Vagina (tissue), 2 donors: ENCODE measurements around the gene PANK3. TPM values are rescaled to one million over a fixed set of nuclear protein-coding genes. Genes with fewer than 3 reads are reported as not detected.

ENCODE experiments used
- DNase-seq, 2 donors: peaks; one replicate each; pipeline ENCODE4 v3.0.0-alpha.2; 2017; ENCODE audit errors: extremely low spot score in 2 of 2
- H3K27ac ChIP-seq: fragments of 200-600 bp; sonication (generic); one replicate; pipeline ENCODE4 v1.5.1; 2019
- H3K27me3 ChIP-seq: fragments of 200-600 bp; sonication (generic); one replicate; pipeline ENCODE4 v1.5.1; 2019
- H3K36me3 ChIP-seq, 2 donors: fragments of 200-600 bp; sonication (generic); one replicate each; pipeline ENCODE4 v1.5.1; 2017 to 2019
- H3K4me1 ChIP-seq: fragments of 200-600 bp; sonication (generic); one replicate; pipeline ENCODE4 v1.5.1; 2019
- H3K4me3 ChIP-seq, 2 donors: fragments of 200-600 bp; sonication (generic); 1 replicate in 1 of 2; 2 replicates in 1 of 2; pipeline ENCODE4 v1.5.1; 2016 to 2019
- H3K9me3 ChIP-seq: fragments of 200-600 bp; sonication (generic); one replicate; pipeline ENCODE4 v1.5.1; 2019
- CTCF ChIP-seq, 3 experiments: fragments of 450-650 bp in 2 of 3; fragments of 200-600 bp in 1 of 3; sonication (generic) in 1 of 3; IDR thresholded peaks; one replicate each; pipeline ENCODE4 v1.5.1; 2017 to 2019; ENCODE audit warnings: antibody characterized with exemption in 3 of 3, mild to moderate bottlenecking in 2 of 3, moderate library complexity in 2 of 3
- POLR2A ChIP-seq, 2 donors: fragments of 450-650 bp; IDR thresholded peaks; one replicate each; pipeline ENCODE4 v1.6.1; 2017; ENCODE audit warnings: antibody characterized with exemption in 2 of 2, mild to moderate bottlenecking in 2 of 2, moderate library complexity in 2 of 2
- POLR2AphosphoS5 ChIP-seq, 2 donors: sonication (generic); formaldehyde crosslinking; IDR thresholded peaks; one replicate each; pipeline ENCODE4 v1.9.0; 2017; ENCODE audit warnings: antibody characterized with exemption in 2 of 2, mild to moderate bottlenecking in 2 of 2, low read depth in 1 of 2; ENCODE audit not compliant: insufficient read depth in 1 of 2
- intact Hi-C: fragments of 100-400 bp; cut with DNase I; formaldehyde crosslinking; loops from one replicate; pipeline ENCODE4 v1.15.1; 2023
- total RNA-seq: library from RNA; depleted of rRNA; stranded (reverse); fragments of >200 nt; gene quantifications from one replicate; pipeline ENCODE4 v1.2.3, GENCODE V29; 2016

PANK3 gene
- total RNA-seq, 1 donor from 2014 or later, result 29.5 TPM

GRCh38 chr5:168528521-168529373, 50.4 kb downstream of the PANK3 start, which contains the start of gene FBLL1:
TSS of gene FBLL1 (plus strand) at chr5:168529305. CDS start at chr5:168529505, 200 bp downstream.
- no peaks in the 10 kb centered on the region for H3K9me3 ChIP-seq
- no peaks in the 10 kb centered on the region for H3K27me3 ChIP-seq
- intact Hi-C loops, result no loop called here
- no peaks in the 10 kb centered on the region for H3K36me3 ChIP-seq
- H3K4me1 ChIP-seq, result peaks cover 11% of the 10 kb centered on the region
- no peak for TF ChIP-seq POLR2A (IDR thresholded peaks at IDR 0.05)
- no peak for TF ChIP-seq POLR2AphosphoS5 (IDR thresholded peaks at IDR 0.05; ENCODE audit: insufficient read depth in 1 of 2, low read depth in 1 of 2)
- TF ChIP-seq CTCF (IDR thresholded peaks at IDR 0.05), result no peak
- peak within 1 kb of the TSS; percentile 44 to 50 for H3K4me3 ChIP-seq
- H3K27ac ChIP-seq, result no peak within 1 kb of the TSS
- no peak for DNase-seq

GRCh38 chr5:168527756-168528295, 51.3 kb downstream of the PANK3 start:
- TF ChIP-seq CTCF (IDR thresholded peaks at IDR 0.05) (no peak), POLR2AphosphoS5 (IDR thresholded peaks at IDR 0.05; ENCODE audit: insufficient read depth in 1 of 2, low read depth in 1 of 2) (no peak), POLR2A (IDR thresholded peaks at IDR 0.05) (no peak)
- Histone ChIP-seq H3K4me1 (peaks cover 11% of the 10 kb centered on the region), H3K36me3 (no peaks in the 10 kb centered on the region), H3K27me3 (no peaks in the 10 kb centered on the region), H3K27ac (no peak overlapping the region), H3K4me3 (no peak overlapping the region), H3K9me3 (no peaks in the 10 kb centered on the region)
- intact Hi-C loops, result no loop called here
- DNase-seq, result no peak

- Histone ChIP-seq H3K36me3 (no peaks in the 10 kb centered on the region), H3K4me3 (no peak overlapping the region), H3K27ac (no peak overlapping the region), H3K27me3 (no peaks in the 10 kb centered on the region), H3K9me3 (no peaks in the 10 kb centered on the region), H3K4me1 (peaks cover 11% of the 10 kb centered on the region)
- intact Hi-C loops, result no loop called here
- no peak for DNase-seq
- TF ChIP-seq POLR2AphosphoS5 (IDR thresholded peaks at IDR 0.05; ENCODE audit: insufficient read depth in 1 of 2, low read depth in 1 of 2) (no peak), POLR2A (IDR thresholded peaks at IDR 0.05) (no peak)
Measured at GRCh38 chr5:168525856-168526255, 53.3 kb downstream of the PANK3 start.

- TF ChIP-seq POLR2A (IDR thresholded peaks at IDR 0.05), result no peak
- TF ChIP-seq CTCF (IDR thresholded peaks at IDR 0.05), result no peak
- TF ChIP-seq POLR2AphosphoS5 (IDR thresholded peaks at IDR 0.05; ENCODE audit: insufficient read depth in 1 of 2, low read depth in 1 of 2), result no peak
- Histone ChIP-seq H3K4me1 (no peaks in the 10 kb centered on the region), H3K4me3 (no peak overlapping the region), H3K27ac (no peak overlapping the region), H3K27me3 (no peaks in the 10 kb centered on the region), H3K36me3 (peaks cover 3 to 94% of the 10 kb centered on the region in 2 donors), H3K9me3 (no peaks in the 10 kb centered on the region)
- DNase-seq, result no peak
- intact Hi-C loops, result no loop called here
Measured at GRCh38 chr5:168513861-168514428, 65.2 kb downstream of the PANK3 start.

GRCh38 chr5:168502563-168503237, 76.5 kb downstream of the PANK3 start:
- peaks cover 0 to 76% of the 10 kb centered on the region in 2 donors for H3K36me3 ChIP-seq
- intact Hi-C loops, result no loop called here
- no peak for TF ChIP-seq CTCF (IDR thresholded peaks at IDR 0.05)
- no peak for TF ChIP-seq POLR2AphosphoS5 (IDR thresholded peaks at IDR 0.05; ENCODE audit: insufficient read depth in 1 of 2, low read depth in 1 of 2)
- no peak for TF ChIP-seq POLR2A (IDR thresholded peaks at IDR 0.05)

More at GRCh38 chr5:168502563-168503237, 76.5 kb downstream of the PANK3 start:
- Histone ChIP-seq H3K4me1 (no peaks in the 10 kb centered on the region), H3K9me3 (no peaks in the 10 kb centered on the region), H3K27ac (no peak overlapping the region), H3K27me3 (no peaks in the 10 kb centered on the region), H3K4me3 (no peak overlapping the region)
- no peak for DNase-seq
